Esophagus muscularis mucosa (tissue), 4 donors: ENCODE measurements around the gene EI24. TPM values are rescaled to one million over a fixed set of nuclear protein-coding genes. Genes with fewer than 3 reads are reported as not detected.

Experiments
- DNase-seq: peaks from one replicate; pipeline ENCODE4 v3.0.0-alpha.2; 2017; ENCODE audit errors: extremely low spot score
- H3K27ac ChIP-seq, 4 donors: fragments of 200-600 bp; sonication (generic); replicated peaks in 1 of 4; 1 replicate in 3 of 4; 2 replicates in 1 of 4; pipeline ENCODE4 v1.5.1; 2016 to 2019; ENCODE audit warnings: mild to moderate bottlenecking in 1 of 4
- H3K27me3 ChIP-seq, 4 donors: fragments of 200-600 bp; sonication (generic); one replicate each; pipeline versions ENCODE4 v1.5.1 to v1.6.0; 2016 to 2019
- H3K36me3 ChIP-seq, 4 donors: fragments of 200-600 bp; sonication (generic); one replicate each; pipeline ENCODE4 v1.5.1; 2016 to 2019
- H3K4me1 ChIP-seq, 4 donors: fragments of 200-600 bp; sonication (generic); one replicate each; pipeline ENCODE4 v1.5.1; 2016 to 2019
- H3K4me3 ChIP-seq, 4 donors: fragments of 200-600 bp; sonication (generic); 1 replicate in 2 of 4; 2 replicates in 2 of 4; pipeline ENCODE4 v1.5.1; 2016 to 2019; ENCODE audit warnings: mild to moderate bottlenecking in 4 of 4, moderate library complexity in 1 of 4
- H3K9me3 ChIP-seq, 4 donors: fragments of 200-600 bp; sonication (generic); 1 replicate in 3 of 4; 2 replicates in 1 of 4; pipeline ENCODE4 v1.5.1; 2016 to 2019
- CTCF ChIP-seq, 3 experiments: fragments of 200-600 bp in 2 of 3; fragments of 450-650 bp in 1 of 3; sonication (generic) in 2 of 3; IDR thresholded peaks; one replicate each; pipeline ENCODE4 v1.5.1; 2017 to 2019; ENCODE audit warnings: antibody characterized with exemption in 3 of 3, mild to moderate bottlenecking in 2 of 3, moderate library complexity in 1 of 3
- EP300 ChIP-seq: sonication (generic); formaldehyde crosslinking; IDR thresholded peaks from one replicate; pipeline ENCODE4 v1.6.1; 2017; ENCODE audit warnings: antibody characterized with exemption
- POLR2A ChIP-seq: fragments of 450-650 bp; IDR thresholded peaks from one replicate; pipeline ENCODE4 v1.6.1; 2017; ENCODE audit warnings: antibody characterized with exemption, moderate library complexity, mild to moderate bottlenecking, low read depth
- POLR2AphosphoS5 ChIP-seq, 2 donors: sonication (generic); formaldehyde crosslinking; IDR thresholded peaks; one replicate each; pipeline ENCODE4 v1.6.1; 2017; ENCODE audit warnings: antibody characterized with exemption in 2 of 2
- WGBS: methylation state at CpG from one replicate; pipeline ENCODE4 v1.1.5; 2018; 5-methylcytosine and 5-hydroxymethylcytosine counted together
- intact Hi-C: fragments of 100-400 bp; cut with DNase I; formaldehyde crosslinking; loops from one replicate; pipeline ENCODE4 v1.15.1; 2023
- total RNA-seq, 4 donors: library from RNA; depleted of rRNA; stranded (reverse); fragments of >200 nt; gene quantifications; one replicate each; pipeline versions ENCODE4 v1.1.0 to v1.2.1, GENCODE V29; 2016

Gene EI24
- 10 to 100 TPM; 65.4 to 81.3 (median 75.0) TPM for total RNA-seq

GRCh38 chr11:125568970-125569914 is at the start of gene EI24:
EI24 (plus strand) TSS chr11:125569477; CDS start chr11:125572528, 3,051 bp downstream.
- DNase-seq, result peak; percentile 95
- TF ChIP-seq POLR2A (peak; percentile 9), EP300 (no peak), CTCF (IDR thresholded peaks at IDR 0.05) (peak; percentile 68 to 76 (median 69)), POLR2AphosphoS5 (IDR thresholded peaks at IDR 0.05) (peak; percentile 72)
- no peaks in the 10 kb centered on the region for H3K9me3 ChIP-seq
- H3K27ac ChIP-seq, result peak within 1 kb of the TSS; percentile 87 to 94 (median 90)
- H3K4me3 ChIP-seq, result peak within 1 kb of the TSS; percentile 86 to 98 (median 92)
- intact Hi-C loops, result no loop called here
- peaks cover 10 to 24% (median 23%) of the 10 kb centered on the region in 4 donors for H3K4me1 ChIP-seq
- WGBS, result 2% methylated on average over 23 of the region's 83 CpGs
- H3K27me3 ChIP-seq, result no peaks in the 10 kb centered on the region
- peaks cover 5 to 21% (median 17%) of the 10 kb centered on the region in 4 donors for H3K36me3 ChIP-seq

GRCh38 chr11:125519860-125520834 is 49.1 kb upstream of the EI24 start:
- Histone ChIP-seq H3K27ac (no peak overlapping the region), H3K4me1 (peaks cover 0 to 2% (median 0%) of the 10 kb centered on the region in 4 donors), H3K27me3 (no peaks in the 10 kb centered on the region), H3K9me3 (no peaks in the 10 kb centered on the region), H3K36me3 (no peaks in the 10 kb centered on the region), H3K4me3 (no peak overlapping the region)
- no peak for TF ChIP-seq EP300
- no peak for TF ChIP-seq CTCF (IDR thresholded peaks at IDR 0.05)
- TF ChIP-seq POLR2A, result no peak
- TF ChIP-seq POLR2AphosphoS5 (IDR thresholded peaks at IDR 0.05), result no peak
- 89% methylated on average over 2 of the region's 2 CpGs for WGBS
- intact Hi-C loops, result no loop called here
- no peak for DNase-seq

GRCh38 chr11:125525303-125525702 is 44.0 kb upstream of the EI24 start:
- TF ChIP-seq CTCF (IDR thresholded peaks at IDR 0.05) (no peak), POLR2A (no peak), EP300 (no peak)
- Histone ChIP-seq H3K9me3 (no peaks in the 10 kb centered on the region), H3K4me3 (no peak overlapping the region), H3K27ac (no peak overlapping the region), H3K36me3 (no peaks in the 10 kb centered on the region), H3K4me1 (no peaks in the 10 kb centered on the region), H3K27me3 (no peaks in the 10 kb centered on the region)
- WGBS, result 79% methylated on average over 5 of the region's 5 CpGs
- no peak for DNase-seq
- intact Hi-C loops, result no loop called here

- intact Hi-C loops, result no loop called here
- Histone ChIP-seq H3K36me3 (no peaks in the 10 kb centered on the region), H3K9me3 (no peaks in the 10 kb centered on the region), H3K27ac (no peak overlapping the region), H3K4me3 (no peak overlapping the region), H3K27me3 (no peaks in the 10 kb centered on the region), H3K4me1 (no peaks in the 10 kb centered on the region)
- TF ChIP-seq POLR2AphosphoS5 (IDR thresholded peaks at IDR 0.05), result no peak
- TF ChIP-seq CTCF (IDR thresholded peaks at IDR 0.05), result no peak
- no peak for TF ChIP-seq POLR2A
- no peak for TF ChIP-seq EP300
- no peak for DNase-seq
- 81% methylated on average over 3 of the region's 3 CpGs for WGBS
Measured at GRCh38 chr11:125532668-125533067, 36.6 kb upstream of the EI24 start.
